Stimulated activated naive CD8-positive, alpha-beta T cell treated with anti-CD3 and anti-CD28 coated beads, Interleukin-15, Interleukin-2, amounts not matched to agents 100 ng/mL and 50 ng/mL, for 24 hours (primary cell): ENCODE measurements around the gene LSM12.

ENCODE experiments used
- H3K27ac Mint-ChIP-seq: one replicate; pipeline ENCODE4 v1.8.0; 2021; ENCODE audit warnings: mild to moderate bottlenecking, mixed read lengths
- H3K27me3 Mint-ChIP-seq: one replicate; pipeline ENCODE4 v1.8.0; 2021; ENCODE audit warnings: mixed read lengths
- H3K36me3 Mint-ChIP-seq: one replicate; pipeline ENCODE4 v1.8.0; 2021; ENCODE audit warnings: low read depth, mixed read lengths
- H3K4me1 Mint-ChIP-seq: one replicate; pipeline ENCODE4 v1.8.0; 2021; ENCODE audit warnings: low read depth, mixed read lengths
- H3K4me3 Mint-ChIP-seq: one replicate; pipeline ENCODE4 v1.8.0; 2021; ENCODE audit warnings: mild to moderate bottlenecking, mixed read lengths
- H3K9me3 Mint-ChIP-seq: one replicate; pipeline ENCODE4 v1.8.0; 2021; ENCODE audit warnings: mixed read lengths

Gene LSM12

GRCh38 chr17:44066204-44066930 is at the start of gene LSM12:
LSM12 (minus strand) TSS chr17:44066671; CDS start chr17:44066587, 84 bp downstream.
- Mint-ChIP-seq H3K4me1 (peaks cover 56% of the 10 kb centered on the region), H3K27me3 (no peaks in the 10 kb centered on the region)

GRCh38 chr17:44115585-44116415 is 49.3 kb upstream of the LSM12 start:
- H3K4me1 Mint-ChIP-seq: peaks cover 38% of the 10 kb centered on the region
- no peak overlapping the region for H3K27ac Mint-ChIP-seq
- no peaks in the 10 kb centered on the region for H3K9me3 Mint-ChIP-seq
- H3K4me3 Mint-ChIP-seq: no peak overlapping the region
- H3K27me3 Mint-ChIP-seq: no peaks in the 10 kb centered on the region
- no peaks in the 10 kb centered on the region for H3K36me3 Mint-ChIP-seq

More at GRCh38 chr17:44066204-44066930, at the start of gene LSM12:
- peak within 1 kb of the TSS; percentile 98 for H3K4me3 Mint-ChIP-seq
- no peaks in the 10 kb centered on the region for H3K9me3 Mint-ChIP-seq
- peak within 1 kb of the TSS; percentile 98 for H3K27ac Mint-ChIP-seq
- H3K36me3 Mint-ChIP-seq: peaks cover 34% of the 10 kb centered on the region

GRCh38 chr17:44113868-44114840 is 47.7 kb upstream of the LSM12 start:
- H3K4me1 Mint-ChIP-seq: peaks cover 25% of the 10 kb centered on the region

DNA sequence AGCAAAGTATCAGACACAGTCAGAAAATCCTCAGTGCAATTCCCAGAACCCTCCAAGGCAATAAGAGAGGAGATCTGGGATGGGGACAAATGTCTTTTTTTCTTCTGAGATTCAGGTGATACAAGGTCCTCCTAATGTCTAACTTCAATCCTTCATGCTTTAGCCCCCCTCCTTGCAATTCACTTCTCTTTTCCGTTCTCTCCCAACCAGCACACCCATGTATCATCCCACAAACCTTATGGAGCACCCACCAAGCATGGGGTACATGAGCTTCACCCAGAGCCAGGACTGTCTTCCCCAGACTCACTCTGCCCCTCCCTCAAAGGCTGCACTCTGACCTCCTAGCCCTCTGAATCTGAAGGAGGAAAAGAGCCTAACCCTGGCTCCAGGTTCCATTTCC is 46.9 kb upstream of the LSM12 start:
- no peaks in the 10 kb centered on the region for H3K9me3 Mint-ChIP-seq
- no peaks in the 10 kb centered on the region for H3K27me3 Mint-ChIP-seq
- no peaks in the 10 kb centered on the region for H3K36me3 Mint-ChIP-seq
- peaks cover 20% of the 10 kb centered on the region for H3K4me1 Mint-ChIP-seq
- H3K27ac Mint-ChIP-seq: peak overlapping the region; percentile 59
- H3K4me3 Mint-ChIP-seq: no peak overlapping the region

More at GRCh38 chr17:44113868-44114840, 47.7 kb upstream of the LSM12 start:
- Mint-ChIP-seq H3K36me3 (no peaks in the 10 kb centered on the region), H3K27ac (no peak overlapping the region), H3K4me3 (no peak overlapping the region), H3K9me3 (no peaks in the 10 kb centered on the region), H3K27me3 (no peaks in the 10 kb centered on the region)

DNA sequence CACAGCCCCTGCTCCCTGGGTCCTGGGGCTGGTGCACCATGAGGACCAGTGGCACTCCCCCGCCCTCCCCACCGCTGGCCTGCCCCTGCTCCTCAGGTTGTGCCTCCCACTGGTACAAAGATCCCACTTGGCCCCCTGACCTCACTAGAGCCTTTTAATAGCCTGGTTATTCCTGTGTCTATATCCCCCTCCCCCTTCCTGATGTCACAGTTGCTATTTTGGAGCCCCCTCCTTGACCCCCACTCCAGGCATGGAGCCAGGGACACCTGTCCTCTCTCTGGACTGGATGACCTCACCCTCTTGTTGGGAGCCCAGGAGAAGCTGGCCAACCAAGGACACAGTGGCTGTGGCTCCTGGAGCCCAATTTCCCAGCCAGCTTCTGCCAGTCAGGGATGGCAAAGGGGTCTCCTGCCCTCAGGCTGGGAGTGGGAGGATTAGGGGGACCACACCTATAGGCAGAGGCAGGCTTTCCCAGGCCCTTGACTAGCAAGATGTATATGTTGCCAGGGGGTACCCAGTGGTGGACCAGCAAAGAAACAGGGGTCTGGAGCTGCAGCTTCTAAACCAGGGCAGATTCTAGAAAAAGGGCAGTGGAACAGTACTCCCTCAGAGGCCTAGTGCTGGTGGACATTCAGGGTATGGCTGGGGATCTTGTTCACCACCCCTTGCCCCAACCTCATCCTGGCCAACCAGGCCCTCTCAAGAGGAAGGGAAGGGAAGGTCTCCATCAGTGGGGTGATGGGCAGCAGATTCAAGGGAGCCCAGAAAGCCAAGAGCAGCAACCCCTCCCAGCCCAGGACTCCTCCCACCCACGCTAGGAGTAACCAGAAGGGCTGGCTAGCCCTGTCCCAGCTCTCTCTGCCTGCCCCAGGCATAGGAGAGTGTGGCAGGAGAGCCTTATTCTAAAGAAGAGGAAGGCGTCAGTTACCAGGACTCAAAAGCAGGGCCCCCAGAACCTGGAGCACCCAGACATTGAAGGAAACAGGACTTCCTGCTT is 46.1 kb upstream of the LSM12 start:
- Mint-ChIP-seq H3K27me3 (no peaks in the 10 kb centered on the region), H3K27ac (no peak overlapping the region), H3K4me3 (no peak overlapping the region), H3K4me1 (peaks cover 20% of the 10 kb centered on the region), H3K36me3 (no peaks in the 10 kb centered on the region), H3K9me3 (no peaks in the 10 kb centered on the region)

DNA sequence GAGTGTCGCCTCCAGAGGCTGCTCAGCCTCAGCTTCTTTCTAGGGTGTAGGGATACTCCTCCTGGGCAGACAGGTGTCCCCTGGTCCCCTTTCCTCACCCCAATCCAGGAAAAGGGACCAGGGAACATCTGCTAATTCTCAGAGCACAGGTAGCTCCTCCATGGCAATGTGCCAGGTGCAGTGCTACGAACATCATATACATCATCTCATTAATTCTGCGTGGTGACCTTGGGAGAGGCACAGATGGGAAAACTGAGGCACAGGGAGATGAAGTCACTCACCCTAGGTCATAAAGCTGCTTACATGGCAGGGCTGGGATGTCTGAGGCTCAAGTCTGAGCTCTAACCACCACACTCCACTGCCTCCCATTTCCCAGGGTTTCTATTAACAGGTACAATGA is 45.3 kb upstream of the LSM12 start:
- no peak overlapping the region for H3K4me3 Mint-ChIP-seq
- H3K27ac Mint-ChIP-seq: peak overlapping the region; percentile 55
- peaks cover 20% of the 10 kb centered on the region for H3K4me1 Mint-ChIP-seq
- H3K36me3 Mint-ChIP-seq: no peaks in the 10 kb centered on the region
- H3K9me3 Mint-ChIP-seq: no peaks in the 10 kb centered on the region
- H3K27me3 Mint-ChIP-seq: no peaks in the 10 kb centered on the region

- no peaks in the 10 kb centered on the region for H3K9me3 Mint-ChIP-seq
These were observed 44.6 kb upstream of the LSM12 start for GRCh38 chr17:44110823-44111633.

DNA sequence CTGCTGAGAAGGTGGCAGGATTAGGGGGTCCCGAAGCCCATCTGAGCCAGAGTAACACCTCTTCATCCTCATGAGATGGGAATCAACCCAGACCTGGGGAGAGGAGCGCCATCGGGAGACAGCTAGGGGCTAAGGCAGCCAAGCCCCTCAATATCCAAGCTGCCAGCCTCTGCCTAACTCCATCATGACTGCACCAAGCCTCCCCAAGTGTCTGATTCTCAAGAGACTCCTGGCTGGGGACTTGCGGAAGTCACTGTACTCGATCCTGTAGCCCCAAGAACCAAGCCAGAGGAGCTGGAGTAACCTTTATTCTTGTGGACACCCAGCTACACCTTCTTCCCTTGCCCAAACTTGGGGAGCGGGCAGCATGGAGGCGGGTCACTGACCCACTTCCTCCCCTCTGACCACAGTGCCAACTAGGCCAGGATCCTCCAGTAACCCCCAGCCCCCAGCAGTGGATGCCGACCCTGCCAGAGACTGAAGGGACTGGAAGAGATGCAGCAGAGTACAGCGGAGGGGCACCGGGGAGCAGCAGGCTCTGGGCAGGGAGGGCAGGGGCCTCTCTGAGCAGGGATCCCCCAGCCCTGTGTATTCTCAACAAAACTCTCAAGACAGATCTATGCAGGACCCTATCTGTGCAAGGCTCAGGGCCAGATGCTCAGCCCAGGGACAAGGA is 43.7 kb upstream of the LSM12 start:
- no peaks in the 10 kb centered on the region for H3K27me3 Mint-ChIP-seq
- peak overlapping the region; percentile 51 for H3K4me3 Mint-ChIP-seq
- no peak overlapping the region for H3K27ac Mint-ChIP-seq
- no peaks in the 10 kb centered on the region for H3K9me3 Mint-ChIP-seq
- peaks cover 20% of the 10 kb centered on the region for H3K4me1 Mint-ChIP-seq
- no peaks in the 10 kb centered on the region for H3K36me3 Mint-ChIP-seq

More at GRCh38 chr17:44110823-44111633, 44.6 kb upstream of the LSM12 start:
- Mint-ChIP-seq H3K36me3 (no peaks in the 10 kb centered on the region), H3K27me3 (no peaks in the 10 kb centered on the region), H3K4me3 (peak overlapping the region; percentile 51), H3K27ac (peak overlapping the region; percentile 55), H3K4me1 (peaks cover 20% of the 10 kb centered on the region)

DNA sequence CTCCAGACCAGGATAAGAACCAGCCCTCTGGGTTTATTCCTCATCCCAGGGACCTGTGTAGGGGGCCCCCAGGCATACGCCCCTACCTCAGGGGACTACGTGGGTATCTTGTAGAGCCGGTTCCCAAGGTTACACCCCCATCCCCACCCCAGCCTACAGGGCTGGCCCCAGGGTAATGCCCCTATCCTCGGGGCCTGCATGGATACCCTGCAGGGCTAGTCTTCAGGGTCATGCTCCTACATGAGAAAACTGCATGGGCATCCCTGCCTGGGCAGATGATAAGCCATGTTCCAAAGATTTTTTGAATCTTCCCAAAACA is 42.8 kb upstream of the LSM12 start:
- peaks cover 20% of the 10 kb centered on the region for H3K4me1 Mint-ChIP-seq
- no peaks in the 10 kb centered on the region for H3K27me3 Mint-ChIP-seq

GRCh38 chr17:44108440-44109311 is 42.2 kb upstream of the LSM12 start:
- no peak overlapping the region for H3K27ac Mint-ChIP-seq
- no peaks in the 10 kb centered on the region for H3K36me3 Mint-ChIP-seq
- no peaks in the 10 kb centered on the region for H3K9me3 Mint-ChIP-seq
- H3K4me3 Mint-ChIP-seq: no peak overlapping the region
- H3K4me1 Mint-ChIP-seq: peaks cover 20% of the 10 kb centered on the region
- H3K27me3 Mint-ChIP-seq: no peaks in the 10 kb centered on the region

More for the DNA sequence above, 42.8 kb upstream of the LSM12 start:
- H3K9me3 Mint-ChIP-seq: no peaks in the 10 kb centered on the region
- no peak overlapping the region for H3K27ac Mint-ChIP-seq
- H3K36me3 Mint-ChIP-seq: no peaks in the 10 kb centered on the region
- H3K4me3 Mint-ChIP-seq: no peak overlapping the region

DNA sequence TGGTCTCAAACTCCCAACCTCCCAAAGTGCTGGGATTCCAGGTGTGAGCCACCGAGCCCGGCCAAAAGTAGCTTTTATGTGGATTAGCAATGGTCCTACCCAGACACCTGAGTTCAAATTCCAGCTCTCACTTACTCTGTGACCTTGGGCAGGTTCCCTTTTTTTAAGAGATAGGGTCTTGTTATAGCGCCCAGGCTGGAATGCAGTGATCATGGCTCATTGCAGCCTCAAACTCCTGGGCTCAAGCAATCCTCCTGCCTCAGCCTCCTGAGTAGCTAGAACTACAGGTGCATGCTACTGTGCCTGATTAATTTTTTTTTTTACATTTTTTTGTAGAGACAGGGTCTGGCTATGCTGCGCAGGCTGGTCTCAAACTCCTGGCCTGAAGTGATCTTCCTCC is 40.3 kb upstream of the LSM12 start:
- Mint-ChIP-seq H3K4me3 (no peak overlapping the region), H3K27me3 (no peaks in the 10 kb centered on the region), H3K36me3 (no peaks in the 10 kb centered on the region), H3K9me3 (no peaks in the 10 kb centered on the region), H3K4me1 (peaks cover 9% of the 10 kb centered on the region), H3K27ac (no peak overlapping the region)

GRCh38 chr17:44105941-44106340 is 39.5 kb upstream of the LSM12 start:
- Mint-ChIP-seq H3K36me3 (no peaks in the 10 kb centered on the region), H3K27ac (no peak overlapping the region), H3K4me3 (no peak overlapping the region), H3K9me3 (no peaks in the 10 kb centered on the region), H3K4me1 (peaks cover 2% of the 10 kb centered on the region), H3K27me3 (no peaks in the 10 kb centered on the region)
